A549 treated with ZK216348 at 1 μM for 4 hours (cell line): ENCODE data around the gene MEIKIN. TPM values are rescaled to one million over a fixed set of nuclear protein-coding genes. Genes with fewer than 3 reads are reported as not detected.

ENCODE experiments used
- total RNA-seq: library from RNA; stranded (reverse); fragments of 200-300 nt; extraction: Qiagen RNA extraction; gene quantifications from 5 replicates; pipeline ENCODE4 v1.2.3, GENCODE V29; 2022; ENCODE audit warnings: low read depth

The MEIKIN gene
- not detected in 5 replicates for total RNA-seq

GRCh38 chr5:131945551-131946168, at the start of gene MEIKIN:
TSS of gene MEIKIN (minus strand) at chr5:131945663. CDS start at chr5:131945505, 158 bp downstream.

GRCh38 chr5:131796793-131797693, 148.4 kb downstream of the MEIKIN start, which contains the start of gene FNIP1:
TSS of gene FNIP1 (minus strand) at chr5:131797017. CDS start at chr5:131796921, 96 bp downstream.

Other genes starting within 250 kb of the MEIKIN start
- gene FNIP1, start 148.6 kb downstream of the MEIKIN start, total RNA-seq = 9.3 to 13.8 TPM (median 10.8 TPM) in 5 replicates
- gene ACSL6, start 66.0 kb upstream of the MEIKIN start, total RNA-seq = 0.06 TPM in 1 of 5 replicates, not detected in the others
- not detected in 5 replicates for gene IL3, start 115.0 kb upstream of the MEIKIN start, total RNA-seq
- gene CSF2, start 128.1 kb upstream of the MEIKIN start, total RNA-seq = 0.20 to 0.56 TPM (median 0.36 TPM) in 3 of 5 replicates, not detected in the others